Measurements from ENCODE around the gene MRPL9. TPM values are rescaled to one million over a fixed set of nuclear protein-coding genes. Genes with fewer than 3 reads are reported as not detected.
"Not testable (repeated sequence)": the region's sequence is repeated elsewhere in the genome, so short reads cannot be mapped to it uniquely, and the experiment has no call there.

The MRPL9 gene
- total RNA-seq, 1 donor from 2014 or later, result 75.0 TPM

DNA sequence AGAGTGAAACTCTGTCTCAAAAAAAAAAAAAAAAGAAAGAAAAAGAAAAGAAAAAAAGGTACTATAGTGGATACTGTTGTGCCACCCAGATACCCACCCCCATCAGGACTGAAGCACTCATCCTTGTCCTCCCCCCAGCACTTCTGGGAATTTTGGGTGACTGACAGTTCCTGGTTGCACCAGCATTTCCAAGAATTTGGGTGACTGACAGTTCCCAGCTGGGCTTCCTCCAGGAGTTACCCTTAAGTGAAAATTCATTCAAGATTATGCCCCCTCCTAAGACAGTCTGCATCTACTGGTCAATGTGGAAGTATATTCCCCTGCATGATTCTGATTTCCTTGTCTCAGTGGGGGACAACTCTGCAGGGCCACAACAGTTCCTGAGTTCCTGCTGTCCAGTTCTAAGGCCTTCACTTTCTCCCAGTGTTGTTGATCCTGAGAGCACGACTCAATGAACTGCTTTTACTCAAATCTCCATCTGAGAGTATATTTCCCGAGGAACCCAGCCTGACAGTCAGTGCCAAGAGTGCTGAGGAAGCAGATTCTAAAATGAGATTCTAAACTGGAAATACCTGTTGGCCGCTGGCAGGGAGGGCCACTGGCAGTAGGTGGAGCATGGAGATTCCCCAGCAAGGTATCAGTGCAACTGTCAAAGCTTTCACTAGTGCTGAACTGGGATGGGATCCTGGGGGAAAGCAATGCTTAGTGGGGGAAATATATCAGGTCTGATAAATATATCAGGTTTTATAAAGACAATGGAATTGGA, 23.5 kb downstream of the MRPL9 start:
- DNase-seq, result no peak
- Mint-ChIP-seq H3K36me3 (ENCODE audit: unreplicated experiment) (peaks cover 17% of the 10 kb centered on the region), H3K9me3 (ENCODE audit: unreplicated experiment) (peaks cover 5% of the 10 kb centered on the region), H3K4me3 (ENCODE audit: unreplicated experiment) (no peak overlapping the region), H3K27ac (ENCODE audit: unreplicated experiment) (no peak overlapping the region), H3K4me1 (ENCODE audit: low read depth, unreplicated experiment) (no peaks in the 10 kb centered on the region), H3K27me3 (ENCODE audit: unreplicated experiment) (peaks cover 5% of the 10 kb centered on the region)
- TF ChIP-seq, protein P1, sequence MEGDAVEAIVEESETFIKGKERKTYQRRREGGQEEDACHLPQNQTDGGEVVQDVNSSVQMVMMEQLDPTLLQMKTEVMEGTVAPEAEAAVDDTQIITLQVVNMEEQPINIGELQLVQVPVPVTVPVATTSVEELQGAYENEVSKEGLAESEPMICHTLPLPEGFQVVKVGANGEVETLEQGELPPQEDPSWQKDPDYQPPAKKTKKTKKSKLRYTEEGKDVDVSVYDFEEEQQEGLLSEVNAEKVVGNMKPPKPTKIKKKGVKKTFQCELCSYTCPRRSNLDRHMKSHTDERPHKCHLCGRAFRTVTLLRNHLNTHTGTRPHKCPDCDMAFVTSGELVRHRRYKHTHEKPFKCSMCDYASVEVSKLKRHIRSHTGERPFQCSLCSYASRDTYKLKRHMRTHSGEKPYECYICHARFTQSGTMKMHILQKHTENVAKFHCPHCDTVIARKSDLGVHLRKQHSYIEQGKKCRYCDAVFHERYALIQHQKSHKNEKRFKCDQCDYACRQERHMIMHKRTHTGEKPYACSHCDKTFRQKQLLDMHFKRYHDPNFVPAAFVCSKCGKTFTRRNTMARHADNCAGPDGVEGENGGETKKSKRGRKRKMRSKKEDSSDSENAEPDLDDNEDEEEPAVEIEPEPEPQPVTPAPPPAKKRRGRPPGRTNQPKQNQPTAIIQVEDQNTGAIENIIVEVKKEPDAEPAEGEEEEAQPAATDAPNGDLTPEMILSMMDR (IDR thresholded peaks at IDR 0.05; ENCODE audit: partially characterized antibody, unreplicated experiment), result no peak

DNA sequence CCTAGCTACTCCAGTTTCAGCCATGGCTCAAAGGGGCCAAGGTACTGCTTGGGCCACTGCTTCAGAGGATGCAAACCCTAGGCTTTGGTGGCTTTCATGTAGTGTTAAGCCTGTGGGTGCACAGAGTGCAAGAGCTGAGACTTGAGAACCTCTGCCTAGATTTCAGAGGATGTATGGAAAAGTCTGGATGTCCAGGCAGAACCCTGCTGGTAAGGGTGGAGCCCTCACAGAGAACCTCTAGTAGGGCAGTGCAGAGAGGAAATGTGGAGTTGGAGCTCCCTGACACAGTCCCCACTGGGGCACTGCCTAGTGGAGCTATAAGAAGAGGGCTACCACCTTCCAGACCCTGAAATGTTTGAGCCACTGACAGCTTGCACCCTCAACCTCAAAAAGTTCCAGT, 25.8 kb downstream of the MRPL9 start:
- no peak for DNase-seq
- TF ChIP-seq, protein P1 (IDR thresholded peaks at IDR 0.05; ENCODE audit: partially characterized antibody, unreplicated experiment), result no peak
- H3K4me1 Mint-ChIP-seq (ENCODE audit: low read depth, unreplicated experiment), result no peaks in the 10 kb centered on the region
- peaks cover 6% of the 10 kb centered on the region for H3K9me3 Mint-ChIP-seq (ENCODE audit: unreplicated experiment)
- H3K27ac Mint-ChIP-seq (ENCODE audit: unreplicated experiment), result no peak overlapping the region
- peaks cover 17% of the 10 kb centered on the region for H3K36me3 Mint-ChIP-seq (ENCODE audit: unreplicated experiment)
- peaks cover 5% of the 10 kb centered on the region for H3K27me3 Mint-ChIP-seq (ENCODE audit: unreplicated experiment)
- H3K4me3 Mint-ChIP-seq (ENCODE audit: unreplicated experiment), result no peak overlapping the region

DNA sequence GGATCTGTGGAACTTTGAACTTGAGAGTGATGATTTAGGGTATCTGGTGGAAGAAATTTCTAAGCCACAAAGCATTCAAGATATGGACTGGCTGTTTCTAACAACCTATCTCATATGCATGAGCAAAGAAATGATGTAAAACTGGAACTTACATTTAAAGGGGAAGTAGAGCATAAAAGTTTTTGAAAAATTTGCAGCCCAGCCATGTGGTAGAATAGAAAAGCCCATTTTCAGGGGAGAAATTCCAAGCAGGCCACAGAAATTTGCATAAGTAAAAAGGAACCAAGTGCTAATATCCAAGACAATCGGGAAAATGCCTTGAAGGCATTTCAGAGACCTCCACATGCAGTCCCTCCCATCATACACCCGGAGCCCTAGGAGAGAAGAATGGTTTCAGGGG, 26.3 kb downstream of the MRPL9 start:
- peaks cover 6% of the 10 kb centered on the region for H3K9me3 Mint-ChIP-seq (ENCODE audit: unreplicated experiment)
- H3K27me3 Mint-ChIP-seq (ENCODE audit: unreplicated experiment), result peaks cover 5% of the 10 kb centered on the region
- no peak overlapping the region for H3K27ac Mint-ChIP-seq (ENCODE audit: unreplicated experiment)
- TF ChIP-seq, protein P1 (IDR thresholded peaks at IDR 0.05; ENCODE audit: partially characterized antibody, unreplicated experiment), result no peak
- H3K4me3 Mint-ChIP-seq (ENCODE audit: unreplicated experiment), result no peak overlapping the region
- no peaks in the 10 kb centered on the region for H3K4me1 Mint-ChIP-seq (ENCODE audit: low read depth, unreplicated experiment)
- no peak for DNase-seq
- H3K36me3 Mint-ChIP-seq (ENCODE audit: unreplicated experiment), result peaks cover 17% of the 10 kb centered on the region

DNA sequence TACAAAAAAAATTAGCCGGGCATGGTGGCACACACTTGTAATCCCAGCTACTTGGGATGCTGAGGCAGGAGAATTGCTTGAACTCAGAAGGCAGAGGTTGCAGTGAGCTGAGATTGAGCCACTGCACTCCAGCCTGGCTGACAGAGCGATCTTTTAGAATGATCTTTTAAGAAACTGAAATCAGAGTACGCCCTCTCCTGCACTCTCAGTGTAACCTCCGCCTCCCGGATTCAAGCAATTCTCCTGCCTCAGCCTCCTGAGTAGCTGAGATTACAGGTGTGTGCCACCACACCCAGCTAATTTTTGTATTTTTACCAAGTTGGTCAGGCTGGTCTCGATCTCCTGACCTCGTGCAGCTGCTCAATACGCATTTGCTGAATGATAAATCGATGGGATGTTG, 29.3 kb downstream of the MRPL9 start:
- peaks cover 21% of the 10 kb centered on the region for H3K36me3 Mint-ChIP-seq (ENCODE audit: unreplicated experiment)
- not testable (repeated sequence) for H3K27ac Mint-ChIP-seq (ENCODE audit: unreplicated experiment); H3K4me3 Mint-ChIP-seq (ENCODE audit: unreplicated experiment); H3K9me3 Mint-ChIP-seq (ENCODE audit: unreplicated experiment); DNase-seq; H3K4me1 Mint-ChIP-seq (ENCODE audit: low read depth, unreplicated experiment); H3K27me3 Mint-ChIP-seq (ENCODE audit: unreplicated experiment)

DNA sequence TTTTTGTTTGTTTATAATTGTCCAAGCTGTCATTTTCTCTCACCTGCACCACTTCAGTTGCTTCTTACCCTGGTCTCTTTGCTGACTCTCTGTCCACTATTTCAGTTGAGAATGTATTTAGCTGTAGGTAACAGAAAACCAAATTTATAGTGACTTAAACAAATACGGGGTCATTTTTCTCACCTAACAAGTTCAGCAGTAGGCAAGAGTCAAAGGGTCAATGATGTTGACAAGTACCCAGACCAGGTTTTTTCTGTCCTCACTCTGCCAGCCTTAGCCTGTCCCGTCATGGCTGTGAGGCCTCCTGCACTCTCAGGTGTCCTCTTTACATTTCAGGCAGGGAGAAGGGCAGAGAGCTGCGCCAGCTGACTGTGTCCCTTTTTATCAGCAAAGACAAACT, 30.2 kb downstream of the MRPL9 start:
- Mint-ChIP-seq H3K4me1 (ENCODE audit: low read depth, unreplicated experiment) (peaks cover 8% of the 10 kb centered on the region), H3K27me3 (ENCODE audit: unreplicated experiment) (peaks cover 5% of the 10 kb centered on the region), H3K4me3 (ENCODE audit: unreplicated experiment) (no peak overlapping the region), H3K9me3 (ENCODE audit: unreplicated experiment) (peaks cover 6% of the 10 kb centered on the region), H3K36me3 (ENCODE audit: unreplicated experiment) (peaks cover 17% of the 10 kb centered on the region), H3K27ac (ENCODE audit: unreplicated experiment) (no peak overlapping the region)
- no peak for DNase-seq
- TF ChIP-seq, protein P1 (IDR thresholded peaks at IDR 0.05; ENCODE audit: partially characterized antibody, unreplicated experiment), result no peak
